ENCODE data around the gene SNX8. TPM values are rescaled to one million over a fixed set of nuclear protein-coding genes. Genes with fewer than 3 reads are reported as not detected.

SNX8 gene
- total and polyA plus RNA-seq, 9 of the 15 experiments (the other 6 are each of a cell fraction or from before 2014, with no cell fraction given) = 2.7 to 51.6 (median 16.9) TPM

DNA sequence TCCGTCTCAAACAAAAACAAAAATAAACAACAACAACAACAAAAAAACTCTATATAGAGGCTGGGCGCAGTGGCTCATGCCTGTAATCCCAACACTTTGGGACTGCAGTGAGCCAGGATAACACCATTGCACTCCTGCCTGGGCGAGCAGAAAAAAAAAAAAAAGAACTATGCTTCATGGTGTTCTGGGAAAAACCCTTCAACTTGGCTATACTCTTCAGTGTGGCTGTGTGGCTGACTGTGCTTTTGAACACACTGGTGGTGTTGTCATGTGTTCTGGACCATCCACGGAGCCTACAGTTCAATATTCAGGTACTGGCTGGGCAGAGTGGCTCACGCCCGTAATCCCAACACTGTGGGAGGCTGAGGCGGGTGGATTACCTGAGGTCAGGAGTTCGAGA, 26.5 kb downstream of the SNX8 start (continued):
- TF ChIP-seq, protein P1, sequence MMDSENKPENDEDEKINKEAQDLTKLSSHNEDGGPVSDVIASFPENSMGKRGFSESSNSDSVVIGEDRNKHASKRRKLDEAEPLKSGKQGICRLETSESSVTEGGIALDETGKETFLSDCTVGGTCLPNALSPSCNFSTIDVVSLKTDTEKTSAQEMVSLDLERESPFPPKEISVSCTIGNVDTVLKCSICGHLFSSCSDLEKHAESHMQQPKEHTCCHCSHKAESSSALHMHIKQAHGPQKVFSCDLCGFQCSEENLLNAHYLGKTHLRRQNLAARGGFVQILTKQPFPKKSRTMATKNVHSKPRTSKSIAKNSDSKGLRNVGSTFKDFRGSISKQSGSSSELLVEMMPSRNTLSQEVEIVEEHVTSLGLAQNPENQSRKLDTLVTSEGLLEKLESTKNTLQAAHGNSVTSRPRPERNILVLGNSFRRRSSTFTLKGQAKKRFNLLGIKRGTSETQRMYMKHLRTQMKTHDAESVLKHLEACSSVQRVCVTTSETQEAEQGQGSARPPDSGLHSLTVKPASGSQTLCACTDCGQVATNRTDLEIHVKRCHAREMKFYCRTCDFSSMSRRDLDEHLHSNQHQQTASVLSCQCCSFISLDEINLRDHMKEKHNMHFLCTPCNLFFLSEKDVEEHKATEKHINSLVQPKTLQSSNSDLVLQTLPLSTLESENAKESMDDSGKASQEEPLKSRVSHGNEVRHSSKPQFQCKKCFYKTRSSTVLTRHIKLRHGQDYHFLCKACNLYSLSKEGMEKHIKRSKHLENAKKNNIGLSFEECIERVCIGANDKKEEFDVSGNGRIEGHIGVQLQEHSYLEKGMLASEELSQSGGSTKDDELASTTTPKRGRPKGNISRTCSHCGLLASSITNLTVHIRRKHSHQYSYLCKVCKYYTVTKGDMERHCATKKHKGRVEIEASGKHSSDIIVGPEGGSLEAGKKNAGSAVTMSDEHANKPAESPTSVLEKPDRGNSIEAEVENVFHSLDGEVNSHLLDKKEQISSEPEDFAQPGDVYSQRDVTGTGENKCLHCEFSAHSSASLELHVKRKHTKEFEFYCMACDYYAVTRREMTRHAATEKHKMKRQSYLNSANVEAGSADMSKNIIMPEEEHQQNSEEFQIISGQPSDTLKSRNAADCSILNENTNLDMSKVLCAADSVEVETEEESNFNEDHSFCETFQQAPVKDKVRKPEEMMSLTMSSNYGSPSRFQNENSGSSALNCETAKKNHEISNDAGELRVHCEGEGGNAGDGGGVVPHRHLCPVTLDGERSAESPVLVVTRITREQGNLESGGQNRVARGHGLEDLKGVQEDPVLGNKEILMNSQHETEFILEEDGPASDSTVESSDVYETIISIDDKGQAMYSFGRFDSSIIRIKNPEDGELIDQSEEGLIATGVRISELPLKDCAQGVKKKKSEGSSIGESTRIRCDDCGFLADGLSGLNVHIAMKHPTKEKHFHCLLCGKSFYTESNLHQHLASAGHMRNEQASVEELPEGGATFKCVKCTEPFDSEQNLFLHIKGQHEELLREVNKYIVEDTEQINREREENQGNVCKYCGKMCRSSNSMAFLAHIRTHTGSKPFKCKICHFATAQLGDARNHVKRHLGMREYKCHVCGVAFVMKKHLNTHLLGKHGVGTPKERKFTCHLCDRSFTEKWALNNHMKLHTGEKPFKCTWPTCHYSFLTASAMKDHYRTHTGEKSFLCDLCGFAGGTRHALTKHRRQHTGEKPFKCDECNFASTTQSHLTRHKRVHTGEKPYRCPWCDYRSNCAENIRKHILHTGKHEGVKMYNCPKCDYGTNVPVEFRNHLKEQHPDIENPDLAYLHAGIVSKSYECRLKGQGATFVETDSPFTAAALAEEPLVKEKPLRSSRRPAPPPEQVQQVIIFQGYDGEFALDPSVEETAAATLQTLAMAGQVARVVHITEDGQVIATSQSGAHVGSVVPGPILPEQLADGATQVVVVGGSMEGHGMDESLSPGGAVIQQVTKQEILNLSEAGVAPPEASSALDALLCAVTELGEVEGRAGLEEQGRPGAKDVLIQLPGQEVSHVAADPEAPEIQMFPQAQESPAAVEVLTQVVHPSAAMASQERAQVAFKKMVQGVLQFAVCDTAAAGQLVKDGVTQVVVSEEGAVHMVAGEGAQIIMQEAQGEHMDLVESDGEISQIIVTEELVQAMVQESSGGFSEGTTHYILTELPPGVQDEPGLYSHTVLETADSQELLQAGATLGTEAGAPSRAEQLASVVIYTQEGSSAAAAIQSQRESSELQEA (IDR thresholded peaks at IDR 0.05; ENCODE audit: low read depth) = no peak

DNA sequence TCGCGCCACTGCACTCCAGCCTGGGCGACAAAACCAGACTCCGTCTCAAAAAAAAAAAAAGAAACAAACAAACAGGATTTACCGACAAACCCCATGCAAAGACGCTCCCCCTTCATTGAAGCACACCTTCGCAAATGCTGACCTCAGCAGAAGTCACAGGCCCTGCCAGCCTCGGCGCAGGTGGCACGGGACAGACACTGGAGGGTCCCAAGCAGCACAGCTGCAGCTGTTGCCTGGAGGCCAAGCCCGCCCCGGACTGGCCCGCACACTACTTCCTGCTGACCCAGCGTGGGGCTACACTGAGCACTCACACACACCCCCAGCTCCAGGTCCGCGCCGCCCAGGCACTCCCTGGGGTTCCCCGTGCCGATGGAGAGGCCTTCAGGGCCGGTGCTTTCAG, 31.2 kb downstream of the SNX8 start:
- Histone ChIP-seq H3K9me3 (replicated peaks; ENCODE audit: control insufficient read depth, insufficient read depth, low read depth, low read length) (no peaks in the 10 kb centered on the region), H4K20me1 (replicated peaks; ENCODE audit: control insufficient read depth, insufficient read depth, low read length) (peaks cover 17% of the 10 kb centered on the region; the same call in 1 of the 2 replicates), H3K9ac (ENCODE audit: insufficient read depth in 1 of 2, low read depth in 2 of 2, low read length in 2 of 2) (peak overlapping the region in 1 of 2 experiments; percentile 68; a peak in 1 of 4 replicates), H3K4me2 (ENCODE audit: insufficient read depth, low read length) (no peak overlapping the region), H3K4me1 (replicated peaks in 1 of 2; ENCODE audit: control insufficient read depth in 2 of 2, insufficient read depth in 2 of 2, low read length in 2 of 2) (peaks cover 13 to 27% of the 10 kb centered on the region in 2 experiments), H2AFZ (ENCODE audit: low read depth, low read length) (no peak overlapping the region), H3K27ac (ENCODE audit: extremely low read depth, low read depth, low read length) (no peak overlapping the region), H3K4me3 (no peak overlapping the region), H3K36me3 (ENCODE audit: control insufficient read depth, insufficient read depth, low read length) (peaks cover 11% of the 10 kb centered on the region; the same call in 1 of the 3 replicates), H3K9me1 (ENCODE audit: control insufficient read depth, insufficient read depth, low read length) (no peaks in the 10 kb centered on the region), H3K27me3 (ENCODE audit: control insufficient read depth in 2 of 2, insufficient read depth in 2 of 2, low read length in 2 of 2) (no peaks in the 10 kb centered on the region), H3K79me2 (ENCODE audit: control insufficient read depth, insufficient read depth, low read length) (peaks cover 21% of the 10 kb centered on the region)
- WGBS (ENCODE audit: insufficient coverage, low coverage, missing lambda C conversion rate) = 78% methylated on average over 16 of the region's 20 CpGs
- FAIRE-seq (no peak), DNase-seq (ENCODE audit: extremely low read depth in 1 of 4, low spot score in 3 of 4) (peak in 2 of 4 experiments; percentile 13 to 17), ATAC-seq (peak; percentile 47)
- in situ Hi-C loops (cut with MboI) = no loop called here
- no TSS peak for BruUV-seq (replicated peaks)
- ChIA-PET CTCF (ENCODE audit: low intra/inter-chr PET ratio) (interaction anchor here (0.6 kb wide), 1 partner anchor 18 kb away, joined by 3 read pairs; no protein-coding TSS in a partner anchor), POLR2A (interaction anchor here (1.2 kb wide), 1 partner anchor 28 kb away, joined by 4 read pairs; no protein-coding TSS in a partner anchor)
- intact Hi-C loops (cut with micrococcal nuclease) = no loop called here
- TF ChIP-seq ZNF445 (CRISPR knock-in tag; IDR thresholded peaks at IDR 0.05; ENCODE audit: low read depth) (no peak), MAFG (tag; conservative IDR thresholded peaks at IDR 0.05) (peak; percentile 73), MAFF (IDR thresholded peaks at IDR 0.05; ENCODE audit: low read length) (peak; percentile 68), ZNF316 (IDR thresholded peaks at IDR 0.05) (peak; percentile 91), MAFK (IDR thresholded peaks at IDR 0.05; ENCODE audit: low read length) (peak; percentile 83), HDGF (IDR thresholded peaks at IDR 0.05) (no peak)
- TF ChIP-seq, protein P2, sequence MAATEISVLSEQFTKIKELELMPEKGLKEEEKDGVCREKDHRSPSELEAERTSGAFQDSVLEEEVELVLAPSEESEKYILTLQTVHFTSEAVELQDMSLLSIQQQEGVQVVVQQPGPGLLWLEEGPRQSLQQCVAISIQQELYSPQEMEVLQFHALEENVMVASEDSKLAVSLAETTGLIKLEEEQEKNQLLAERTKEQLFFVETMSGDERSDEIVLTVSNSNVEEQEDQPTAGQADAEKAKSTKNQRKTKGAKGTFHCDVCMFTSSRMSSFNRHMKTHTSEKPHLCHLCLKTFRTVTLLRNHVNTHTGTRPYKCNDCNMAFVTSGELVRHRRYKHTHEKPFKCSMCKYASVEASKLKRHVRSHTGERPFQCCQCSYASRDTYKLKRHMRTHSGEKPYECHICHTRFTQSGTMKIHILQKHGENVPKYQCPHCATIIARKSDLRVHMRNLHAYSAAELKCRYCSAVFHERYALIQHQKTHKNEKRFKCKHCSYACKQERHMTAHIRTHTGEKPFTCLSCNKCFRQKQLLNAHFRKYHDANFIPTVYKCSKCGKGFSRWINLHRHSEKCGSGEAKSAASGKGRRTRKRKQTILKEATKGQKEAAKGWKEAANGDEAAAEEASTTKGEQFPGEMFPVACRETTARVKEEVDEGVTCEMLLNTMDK (IDR thresholded peaks at IDR 0.05; ENCODE audit: borderline replicate concordance, insufficient read depth, low read depth, low read length, poor library complexity, severe bottlenecking) = no peak
- TF ChIP-seq, protein P3, sequence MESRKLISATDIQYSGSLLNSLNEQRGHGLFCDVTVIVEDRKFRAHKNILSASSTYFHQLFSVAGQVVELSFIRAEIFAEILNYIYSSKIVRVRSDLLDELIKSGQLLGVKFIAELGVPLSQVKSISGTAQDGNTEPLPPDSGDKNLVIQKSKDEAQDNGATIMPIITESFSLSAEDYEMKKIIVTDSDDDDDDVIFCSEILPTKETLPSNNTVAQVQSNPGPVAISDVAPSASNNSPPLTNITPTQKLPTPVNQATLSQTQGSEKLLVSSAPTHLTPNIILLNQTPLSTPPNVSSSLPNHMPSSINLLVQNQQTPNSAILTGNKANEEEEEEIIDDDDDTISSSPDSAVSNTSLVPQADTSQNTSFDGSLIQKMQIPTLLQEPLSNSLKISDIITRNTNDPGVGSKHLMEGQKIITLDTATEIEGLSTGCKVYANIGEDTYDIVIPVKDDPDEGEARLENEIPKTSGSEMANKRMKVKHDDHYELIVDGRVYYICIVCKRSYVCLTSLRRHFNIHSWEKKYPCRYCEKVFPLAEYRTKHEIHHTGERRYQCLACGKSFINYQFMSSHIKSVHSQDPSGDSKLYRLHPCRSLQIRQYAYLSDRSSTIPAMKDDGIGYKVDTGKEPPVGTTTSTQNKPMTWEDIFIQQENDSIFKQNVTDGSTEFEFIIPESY (CRISPR knock-in tag; IDR thresholded peaks at IDR 0.05) = 0 out of 2 replicates have a peak, but pooled peaks have one; percentile 16

Measured in K562 (cell line).